ENCODE data around the gene DENND11. TPM values are rescaled to one million over a fixed set of nuclear protein-coding genes. Genes with fewer than 3 reads are reported as not detected.

The DENND11 gene
- total RNA-seq, 2 experiments from 2014 or later: 3.8 to 9.7 TPM

DNA sequence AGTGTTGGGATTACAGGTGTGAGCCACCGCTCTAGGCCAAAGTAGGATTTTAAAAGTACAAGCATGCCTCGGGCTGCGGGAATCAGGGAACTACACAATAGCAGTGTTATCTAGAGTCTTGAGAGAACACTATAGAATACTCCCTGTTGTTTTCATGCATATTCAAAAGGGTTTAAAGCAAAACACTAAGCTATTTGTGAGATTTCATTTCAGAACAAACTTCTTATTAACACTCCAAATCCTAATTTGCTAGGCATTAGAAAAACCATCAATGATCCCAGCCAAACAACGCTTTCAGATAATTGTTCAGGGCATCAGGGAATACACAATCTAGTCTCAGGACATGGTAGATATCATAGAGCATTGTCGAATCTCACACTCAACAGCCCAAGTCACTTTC, 13.9 kb downstream of the DENND11 start:
- BruUV-seq (replicated peaks): no TSS peak
- CTCF ChIA-PET (ENCODE audit: unreplicated experiment): no interaction called here
- Histone ChIP-seq H3K9me3 (ENCODE audit: low read length) (no peaks in the 10 kb centered on the region), H3K79me2 (ENCODE audit: insufficient read depth, low read depth, low read length) (no peaks in the 10 kb centered on the region), H2AFZ (ENCODE audit: low read length) (no peak overlapping the region), H3K4me1 (ENCODE audit: insufficient read depth, low read length, poor library complexity, severe bottlenecking) (no peaks in the 10 kb centered on the region), H3K27ac (ENCODE audit: low read depth, low read length, poor library complexity, severe bottlenecking) (no peak overlapping the region), H3K36me3 (ENCODE audit: insufficient read depth, low read length) (no peaks in the 10 kb centered on the region), H3K4me3 (ENCODE audit: low read depth, low read length, poor library complexity, severe bottlenecking) (no peak overlapping the region), H3K9me2 (ENCODE audit: insufficient read depth, low read length) (no peaks in the 10 kb centered on the region), H3K4me2 (ENCODE audit: low read length) (no peak overlapping the region), H4K20me1 (ENCODE audit: insufficient read depth, low read length) (no peaks in the 10 kb centered on the region)
- POLR2A ChIA-PET: interaction anchor here (0.6 to 0.7 kb wide), 2 partner anchors 26 to 548 kb away, joined by 3 read pairs; no protein-coding TSS in a partner anchor
- TF ChIP-seq, protein P1, sequence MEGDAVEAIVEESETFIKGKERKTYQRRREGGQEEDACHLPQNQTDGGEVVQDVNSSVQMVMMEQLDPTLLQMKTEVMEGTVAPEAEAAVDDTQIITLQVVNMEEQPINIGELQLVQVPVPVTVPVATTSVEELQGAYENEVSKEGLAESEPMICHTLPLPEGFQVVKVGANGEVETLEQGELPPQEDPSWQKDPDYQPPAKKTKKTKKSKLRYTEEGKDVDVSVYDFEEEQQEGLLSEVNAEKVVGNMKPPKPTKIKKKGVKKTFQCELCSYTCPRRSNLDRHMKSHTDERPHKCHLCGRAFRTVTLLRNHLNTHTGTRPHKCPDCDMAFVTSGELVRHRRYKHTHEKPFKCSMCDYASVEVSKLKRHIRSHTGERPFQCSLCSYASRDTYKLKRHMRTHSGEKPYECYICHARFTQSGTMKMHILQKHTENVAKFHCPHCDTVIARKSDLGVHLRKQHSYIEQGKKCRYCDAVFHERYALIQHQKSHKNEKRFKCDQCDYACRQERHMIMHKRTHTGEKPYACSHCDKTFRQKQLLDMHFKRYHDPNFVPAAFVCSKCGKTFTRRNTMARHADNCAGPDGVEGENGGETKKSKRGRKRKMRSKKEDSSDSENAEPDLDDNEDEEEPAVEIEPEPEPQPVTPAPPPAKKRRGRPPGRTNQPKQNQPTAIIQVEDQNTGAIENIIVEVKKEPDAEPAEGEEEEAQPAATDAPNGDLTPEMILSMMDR (conservative IDR thresholded peaks at IDR 0.05; ENCODE audit: low read length): no peak
- TF ChIP-seq EZH2phosphoT487 (IDR thresholded peaks at IDR 0.05; ENCODE audit: borderline replicate concordance, low read depth, low read length): no peak
- no peak for DNase-seq (ENCODE audit: low spot score)
- intact Hi-C loops (cut with micrococcal nuclease; ENCODE audit: unreplicated experiment): no loop called here

DNA sequence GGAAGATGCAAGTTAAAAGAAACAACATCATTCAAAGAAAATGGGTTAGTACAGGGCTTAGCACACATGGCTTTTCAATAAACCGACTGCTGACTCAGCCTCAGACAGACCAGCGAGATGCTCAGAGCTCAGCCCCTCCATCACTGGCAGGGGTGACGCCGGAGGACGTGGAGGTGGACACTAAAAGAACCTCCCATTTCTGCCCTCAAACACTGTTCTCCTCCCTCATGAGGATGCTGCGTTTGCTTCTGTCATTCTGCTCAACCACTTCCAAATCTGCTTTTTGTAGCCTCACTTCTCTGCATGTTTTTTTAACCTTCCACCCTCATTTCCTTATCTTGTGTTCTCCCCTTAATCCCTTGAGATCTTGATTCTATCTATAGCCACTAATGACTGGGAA, 15.3 kb downstream of the DENND11 start:
- intact Hi-C loops (cut with micrococcal nuclease; ENCODE audit: unreplicated experiment): no loop called here
- Histone ChIP-seq H3K27ac (ENCODE audit: low read depth, low read length, poor library complexity, severe bottlenecking) (no peak overlapping the region), H3K4me1 (ENCODE audit: insufficient read depth, low read length, poor library complexity, severe bottlenecking) (no peaks in the 10 kb centered on the region), H3K9me2 (ENCODE audit: insufficient read depth, low read length) (no peaks in the 10 kb centered on the region), H4K20me1 (ENCODE audit: insufficient read depth, low read length) (no peaks in the 10 kb centered on the region), H3K4me2 (ENCODE audit: low read length) (no peak overlapping the region), H3K9me3 (ENCODE audit: low read length) (no peaks in the 10 kb centered on the region), H2AFZ (ENCODE audit: low read length) (no peak overlapping the region), H3K79me2 (ENCODE audit: insufficient read depth, low read depth, low read length) (no peaks in the 10 kb centered on the region), H3K36me3 (ENCODE audit: insufficient read depth, low read length) (no peaks in the 10 kb centered on the region), H3K4me3 (ENCODE audit: low read depth, low read length, poor library complexity, severe bottlenecking) (no peak overlapping the region)
- no TSS peak for BruUV-seq (replicated peaks)
- CTCF ChIA-PET (ENCODE audit: unreplicated experiment): no interaction called here
- no peak for TF ChIP-seq EZH2phosphoT487 (IDR thresholded peaks at IDR 0.05; ENCODE audit: borderline replicate concordance, low read depth, low read length)
- TF ChIP-seq, protein P1 (conservative IDR thresholded peaks at IDR 0.05; ENCODE audit: low read length): no peak
- POLR2A ChIA-PET: no interaction called here
- DNase-seq (ENCODE audit: low spot score): no peak

DNA sequence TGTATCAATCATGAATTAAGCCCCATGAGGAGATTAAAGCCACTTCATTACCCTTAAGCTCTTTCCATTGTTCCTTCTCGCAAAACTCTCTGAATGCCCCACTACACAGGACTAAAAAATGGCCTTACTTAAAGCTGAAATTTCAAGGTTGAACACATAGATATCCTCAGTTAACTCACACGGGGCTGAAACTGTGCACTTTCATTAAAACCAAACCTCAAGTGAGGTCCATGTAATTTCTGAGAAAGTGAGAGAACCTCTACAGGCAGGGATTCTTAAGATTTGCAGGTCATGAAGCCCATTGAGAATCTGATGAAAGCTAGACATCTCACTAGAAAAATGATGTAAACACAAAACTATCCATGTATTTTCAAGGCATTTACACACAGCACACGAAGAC, 15.9 kb downstream of the DENND11 start:
- H4K20me1 ChIP-seq (ENCODE audit: insufficient read depth, low read length): no peaks in the 10 kb centered on the region
- intact Hi-C loops (cut with micrococcal nuclease; ENCODE audit: unreplicated experiment): no loop called here
- TF ChIP-seq, protein P1 (conservative IDR thresholded peaks at IDR 0.05; ENCODE audit: low read length): no peak
- TF ChIP-seq EZH2phosphoT487 (IDR thresholded peaks at IDR 0.05; ENCODE audit: borderline replicate concordance, low read depth, low read length): no peak
- CTCF ChIA-PET (ENCODE audit: unreplicated experiment): no interaction called here
- POLR2A ChIA-PET: no interaction called here
- no peak overlapping the region for H3K4me2 ChIP-seq (ENCODE audit: low read length)
- H3K4me1 ChIP-seq (ENCODE audit: insufficient read depth, low read length, poor library complexity, severe bottlenecking): no peaks in the 10 kb centered on the region
- no peaks in the 10 kb centered on the region for H3K79me2 ChIP-seq (ENCODE audit: insufficient read depth, low read depth, low read length)
- no peak overlapping the region for H3K4me3 ChIP-seq (ENCODE audit: low read depth, low read length, poor library complexity, severe bottlenecking)
- no peak overlapping the region for H2AFZ ChIP-seq (ENCODE audit: low read length)
- H3K9me2 ChIP-seq (ENCODE audit: insufficient read depth, low read length): no peaks in the 10 kb centered on the region
- BruUV-seq (replicated peaks): no TSS peak
- H3K27ac ChIP-seq (ENCODE audit: low read depth, low read length, poor library complexity, severe bottlenecking): no peak overlapping the region
- H3K36me3 ChIP-seq (ENCODE audit: insufficient read depth, low read length): no peaks in the 10 kb centered on the region
- H3K9me3 ChIP-seq (ENCODE audit: low read length): no peaks in the 10 kb centered on the region
- no peak for DNase-seq (ENCODE audit: low spot score)
